ENCODE measurements around the gene RAB9A.
A peak's percentile ranks its signal among the peaks of the same experiment; 100 is the strongest.
"Not testable (repeated sequence)": the region's sequence is repeated elsewhere in the genome, so short reads cannot be mapped to it uniquely, and the experiment has no call there.

The RAB9A gene, protein sequence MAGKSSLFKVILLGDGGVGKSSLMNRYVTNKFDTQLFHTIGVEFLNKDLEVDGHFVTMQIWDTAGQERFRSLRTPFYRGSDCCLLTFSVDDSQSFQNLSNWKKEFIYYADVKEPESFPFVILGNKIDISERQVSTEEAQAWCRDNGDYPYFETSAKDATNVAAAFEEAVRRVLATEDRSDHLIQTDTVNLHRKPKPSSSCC

DNA sequence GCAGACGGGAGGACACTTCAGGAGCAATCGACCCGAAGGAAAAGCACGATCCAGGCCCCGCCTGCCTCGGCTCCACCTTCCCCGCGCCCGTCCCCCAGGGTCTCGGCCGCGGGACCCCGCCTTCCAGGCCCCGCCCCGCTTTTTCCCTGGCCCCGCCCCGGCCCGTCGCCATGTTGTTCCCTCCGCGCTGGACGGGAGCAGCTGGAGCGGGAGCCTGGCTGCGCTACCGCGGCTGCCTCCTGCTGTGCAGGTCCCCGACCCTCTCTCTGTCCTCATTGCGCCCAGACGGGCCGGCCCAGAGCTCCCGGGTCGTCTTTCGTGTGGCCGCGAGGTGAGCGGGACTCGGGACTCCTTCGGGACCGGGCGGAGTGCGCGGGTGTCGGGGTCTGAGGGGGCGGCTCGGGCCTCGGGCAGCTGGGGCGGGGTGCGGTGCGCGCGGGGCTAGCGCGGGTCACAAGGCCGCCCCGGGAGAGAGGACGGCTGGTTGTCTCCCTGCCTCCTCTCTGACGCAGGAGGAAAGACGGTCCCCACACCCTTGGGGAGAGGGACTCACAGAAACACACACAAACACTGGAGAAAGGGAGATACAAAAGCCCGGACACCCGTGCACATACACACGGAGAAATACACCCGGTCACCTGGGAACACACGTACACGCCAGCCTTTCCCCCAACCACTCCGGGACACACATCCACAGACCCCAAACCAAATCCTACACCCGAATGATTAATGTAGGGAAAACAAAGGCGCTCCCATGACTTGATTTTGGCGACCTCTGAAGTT, at the start of gene RAB9A:
Gene RAB9A (plus strand): TSS at position 171 of the 783 bp plus-strand sequence. CDS start 19,619 bp downstream, outside the sequence.
- Mint-ChIP-seq H3K27ac (peak within 1 kb of the TSS; percentile 100), H3K4me3 (peak within 1 kb of the TSS; percentile 90 to 93), H3K4me1 (peaks cover 69% of the 10 kb centered on the region), H3K27me3 (no peaks in the 10 kb centered on the region), H3K9me3 (no peaks in the 10 kb centered on the region)
- ATAC-seq (peak; percentile 83), DNase-seq (peak; percentile 75 to 81)

DNA sequence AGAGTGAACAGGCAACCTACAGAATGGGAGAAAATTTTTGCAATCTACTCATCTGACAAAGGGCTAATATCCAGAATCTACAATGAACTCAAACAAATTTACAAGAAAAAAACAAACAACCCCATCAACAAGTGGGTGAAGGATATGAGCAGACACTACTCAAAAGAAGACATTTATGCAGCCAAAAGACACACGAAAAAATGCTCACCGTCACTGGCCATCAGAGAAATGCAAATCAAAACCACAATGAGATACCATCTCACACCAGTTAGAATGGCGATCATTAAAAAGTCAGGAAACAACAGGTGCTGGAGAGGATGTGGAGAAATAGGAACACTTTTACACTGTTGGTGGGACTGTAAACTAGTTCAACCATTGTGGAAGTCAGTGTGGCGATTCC, 47.2 kb upstream of the RAB9A start:
- H3K4me1 Mint-ChIP-seq, H3K27me3 Mint-ChIP-seq, H3K27ac Mint-ChIP-seq, H3K9me3 Mint-ChIP-seq, DNase-seq, H3K4me3 Mint-ChIP-seq, ATAC-seq: not testable (repeated sequence)

DNA sequence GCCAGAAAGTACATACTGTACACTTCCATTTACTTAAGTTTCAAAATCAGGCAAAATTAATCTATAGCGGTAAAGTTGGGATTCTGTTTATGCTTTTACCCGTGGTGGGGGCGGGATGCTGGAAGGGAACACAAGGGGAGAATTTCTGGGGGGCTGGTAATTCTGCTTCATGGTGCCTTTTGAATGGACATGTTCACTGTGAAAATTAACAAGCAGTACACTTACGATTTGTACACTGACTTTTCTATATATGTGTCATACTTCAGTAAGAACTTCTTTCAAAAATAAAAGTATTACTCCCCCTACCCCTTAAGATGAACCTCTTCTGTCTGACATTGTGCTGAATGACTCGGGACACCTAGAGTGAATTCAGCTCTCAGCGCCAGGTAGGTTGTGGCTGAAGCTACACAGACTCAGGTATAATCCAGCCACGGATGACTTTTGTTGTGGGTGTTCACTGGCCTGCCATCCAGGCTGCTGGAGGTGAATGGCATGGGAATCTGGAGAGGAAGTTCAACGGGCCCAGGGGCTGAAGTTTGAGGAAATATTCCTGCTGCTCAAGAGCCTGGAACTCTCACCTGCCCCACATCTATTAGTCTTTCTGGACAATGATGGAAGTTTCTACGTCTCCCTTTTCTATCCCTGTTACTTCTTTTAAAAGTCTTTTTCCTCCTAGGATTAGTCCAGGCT, 43.3 kb upstream of the RAB9A start:
- Mint-ChIP-seq H3K9me3 (no peaks in the 10 kb centered on the region), H3K4me1 (peaks cover 21% of the 10 kb centered on the region), H3K4me3 (no peak overlapping the region), H3K27me3 (no peaks in the 10 kb centered on the region), H3K27ac (peak overlapping the region in 1 of 2 donors; percentile 90)
- no peak for ATAC-seq
- no peak for DNase-seq

DNA sequence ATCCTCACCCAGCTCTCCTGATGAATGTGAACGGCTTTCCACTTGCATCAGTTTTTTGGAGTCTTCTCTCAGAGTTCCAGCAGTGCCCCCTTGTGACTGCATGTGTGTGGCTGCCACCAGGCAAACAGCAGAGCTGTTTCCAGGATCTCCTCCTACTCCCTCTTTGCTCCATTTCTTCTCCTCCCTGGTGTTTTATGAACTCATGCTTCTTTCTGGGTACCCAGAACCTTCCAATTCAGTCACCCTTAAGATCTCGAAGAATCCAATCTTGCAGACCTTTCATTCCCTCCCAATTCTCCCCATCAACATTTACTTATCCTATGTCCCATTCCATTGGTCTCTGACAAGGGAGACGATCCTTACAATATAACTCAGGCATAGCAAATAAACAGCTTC, 42.8 kb upstream of the RAB9A start:
- no peak for ATAC-seq
- Mint-ChIP-seq H3K27ac (peak overlapping the region in 1 of 2 donors; percentile 90), H3K9me3 (no peaks in the 10 kb centered on the region)

DNA sequence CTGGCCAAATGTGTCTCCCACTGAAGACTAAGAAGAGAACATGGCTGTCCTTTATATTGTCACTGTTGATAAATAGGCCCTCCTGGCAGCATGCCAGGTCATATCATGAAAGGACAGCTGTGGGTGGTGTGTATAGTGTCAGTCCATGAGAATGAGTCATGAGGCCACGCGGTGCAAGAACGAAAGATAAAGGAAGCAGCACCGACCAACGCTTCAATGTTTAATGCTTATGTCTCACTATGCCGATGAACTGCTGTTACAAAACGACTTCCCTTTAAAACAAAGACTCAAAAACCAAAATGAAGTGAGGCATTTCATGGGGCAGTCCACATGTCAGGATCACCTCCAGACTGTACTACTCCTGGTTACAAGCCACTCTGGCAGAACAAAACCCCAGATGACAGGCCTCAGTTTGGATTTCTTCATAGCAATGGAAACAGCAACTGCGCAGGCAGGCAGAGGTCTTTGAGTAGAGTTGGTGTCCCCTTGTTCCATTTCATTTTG, 41.2 kb upstream of the RAB9A start:
- peak; percentile 53 to 72 for DNase-seq
- no peaks in the 10 kb centered on the region for H3K9me3 Mint-ChIP-seq
- peak; percentile 93 for ATAC-seq
- peak overlapping the region; percentile 12 to 41 for H3K4me3 Mint-ChIP-seq
- H3K27ac Mint-ChIP-seq: peak overlapping the region; percentile 74 to 84
- peaks cover 26% of the 10 kb centered on the region for H3K4me1 Mint-ChIP-seq
- no peaks in the 10 kb centered on the region for H3K27me3 Mint-ChIP-seq

More for the DNA sequence above, 42.8 kb upstream of the RAB9A start:
- peak in 1 of 2 donors; percentile 42 for DNase-seq
- H3K4me3 Mint-ChIP-seq: no peak overlapping the region
- H3K27me3 Mint-ChIP-seq: no peaks in the 10 kb centered on the region
- H3K4me1 Mint-ChIP-seq: peaks cover 21% of the 10 kb centered on the region

DNA sequence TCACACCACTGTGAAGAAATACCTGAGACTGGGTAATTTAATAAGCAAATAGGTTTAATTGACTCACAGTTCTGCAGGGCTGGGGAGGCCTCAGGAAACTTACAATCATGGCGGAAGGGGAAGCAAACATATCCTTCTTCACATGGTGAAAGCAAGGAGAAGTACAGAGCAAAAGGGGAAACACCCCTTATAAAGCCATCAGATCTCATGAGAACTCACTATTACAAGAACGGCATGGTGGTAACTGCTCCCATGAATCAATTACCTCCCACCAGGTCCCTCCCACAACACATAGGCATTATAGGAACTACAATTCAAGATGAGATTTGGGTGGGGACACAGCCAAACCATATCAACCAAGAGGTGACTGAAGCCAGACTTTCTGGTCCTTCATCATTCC, 40.6 kb upstream of the RAB9A start:
- not testable (repeated sequence) for H3K27me3 Mint-ChIP-seq, H3K9me3 Mint-ChIP-seq, H3K4me3 Mint-ChIP-seq, H3K27ac Mint-ChIP-seq, DNase-seq, ATAC-seq
- H3K4me1 Mint-ChIP-seq: peaks cover 26% of the 10 kb centered on the region

DNA sequence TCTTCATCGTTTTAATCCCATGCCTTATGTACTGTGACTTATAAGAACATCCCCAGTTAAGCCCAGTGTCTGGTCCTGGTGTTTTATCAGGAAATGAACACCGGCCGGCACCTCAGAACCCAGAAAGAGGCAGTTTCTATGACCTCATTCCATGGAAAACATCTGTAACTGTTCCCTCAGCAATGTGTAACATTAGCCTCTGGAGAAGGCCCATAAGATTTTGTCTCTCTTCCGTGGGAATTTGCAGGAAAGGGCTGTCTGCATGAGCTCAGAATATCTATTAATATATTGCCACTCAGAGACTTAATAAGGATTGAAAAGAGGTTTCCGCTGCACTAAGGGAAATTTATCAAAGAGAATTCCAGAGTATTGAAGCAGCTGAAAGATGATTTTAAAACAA, 39.1 kb upstream of the RAB9A start:
- no peaks in the 10 kb centered on the region for H3K9me3 Mint-ChIP-seq
- DNase-seq (no peak), ATAC-seq (no peak)
- H3K27me3 Mint-ChIP-seq: no peaks in the 10 kb centered on the region
- peaks cover 30% of the 10 kb centered on the region for H3K4me1 Mint-ChIP-seq
- H3K27ac Mint-ChIP-seq: no peak overlapping the region
- no peak overlapping the region for H3K4me3 Mint-ChIP-seq

DNA sequence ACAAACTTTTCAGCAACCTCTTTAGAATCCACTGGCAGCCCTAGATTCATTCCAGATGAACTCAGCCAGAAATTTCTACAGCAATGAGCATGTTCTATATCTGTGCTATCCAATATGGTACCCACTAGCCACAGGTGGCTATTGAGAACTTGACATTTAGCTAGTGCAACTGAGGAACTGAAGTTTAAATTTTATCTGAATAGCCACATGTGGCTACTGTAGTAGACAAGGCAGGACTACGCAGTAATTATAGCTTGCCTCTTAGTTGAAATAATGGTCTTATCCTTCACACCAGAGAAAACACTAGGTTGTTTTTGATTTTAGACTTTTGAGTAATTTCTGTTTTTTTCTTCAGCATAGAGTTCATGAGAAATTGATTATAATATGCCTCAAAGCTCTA, 38.6 kb upstream of the RAB9A start:
- H3K27me3 Mint-ChIP-seq: no peaks in the 10 kb centered on the region
- H3K27ac Mint-ChIP-seq: no peak overlapping the region
- no peaks in the 10 kb centered on the region for H3K9me3 Mint-ChIP-seq
- H3K4me3 Mint-ChIP-seq: no peak overlapping the region
- H3K4me1 Mint-ChIP-seq: peaks cover 35% of the 10 kb centered on the region
- ATAC-seq (no peak), DNase-seq (no peak)

DNA sequence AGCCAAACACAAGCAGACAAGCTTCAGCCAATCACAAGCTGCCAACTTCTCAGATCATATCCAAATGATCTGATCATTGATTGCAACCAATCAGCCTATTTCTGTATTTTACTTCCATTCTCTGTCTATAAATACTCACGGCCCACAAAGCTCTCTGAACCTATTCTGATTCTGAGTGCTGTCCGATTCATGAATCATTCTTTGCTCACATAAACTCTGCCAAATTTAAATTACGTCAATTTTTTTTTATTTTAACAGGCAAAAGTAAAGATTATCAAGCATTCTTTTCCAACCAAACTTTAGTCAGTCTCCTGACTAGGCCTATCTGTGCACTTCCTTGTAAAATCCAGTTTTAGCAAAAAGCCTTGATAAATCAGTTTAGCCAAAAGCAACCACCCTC, 37.8 kb upstream of the RAB9A start:
- ATAC-seq: no peak
- DNase-seq: no peak
- no peaks in the 10 kb centered on the region for H3K27me3 Mint-ChIP-seq
- H3K4me3 Mint-ChIP-seq: no peak overlapping the region
- H3K9me3 Mint-ChIP-seq: no peaks in the 10 kb centered on the region
- no peak overlapping the region for H3K27ac Mint-ChIP-seq
- peaks cover 36% of the 10 kb centered on the region for H3K4me1 Mint-ChIP-seq

DNA sequence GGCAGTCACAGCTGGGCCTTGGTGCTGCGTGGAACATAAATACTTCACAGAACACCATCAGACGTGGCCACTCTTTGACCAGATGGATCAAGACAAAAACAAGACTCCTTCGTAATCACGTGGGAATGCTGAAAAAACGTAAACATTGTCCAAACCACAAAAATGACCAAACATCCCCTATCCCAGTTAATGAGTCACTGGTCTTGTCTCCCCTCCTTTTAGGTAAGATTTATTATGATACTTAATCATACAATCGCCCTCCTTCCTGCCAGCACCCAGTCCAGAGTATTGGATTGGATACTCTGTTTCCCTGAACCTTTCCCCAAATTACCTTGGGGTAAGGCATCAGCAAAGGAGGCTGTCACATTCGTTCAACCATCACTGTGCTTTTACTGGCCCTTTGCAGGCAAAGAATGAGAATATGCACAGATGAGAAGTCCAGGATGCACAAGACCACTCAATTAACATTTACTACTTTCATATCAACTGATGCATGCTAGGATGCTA, 36.6 kb upstream of the RAB9A start:
- ATAC-seq: no peak
- Mint-ChIP-seq H3K9me3 (no peaks in the 10 kb centered on the region), H3K4me3 (peak overlapping the region; percentile 76 to 82), H3K27ac (peak overlapping the region in 1 of 2 donors; percentile 25), H3K27me3 (no peaks in the 10 kb centered on the region), H3K4me1 (peaks cover 25% of the 10 kb centered on the region)
- no peak for DNase-seq

DNA sequence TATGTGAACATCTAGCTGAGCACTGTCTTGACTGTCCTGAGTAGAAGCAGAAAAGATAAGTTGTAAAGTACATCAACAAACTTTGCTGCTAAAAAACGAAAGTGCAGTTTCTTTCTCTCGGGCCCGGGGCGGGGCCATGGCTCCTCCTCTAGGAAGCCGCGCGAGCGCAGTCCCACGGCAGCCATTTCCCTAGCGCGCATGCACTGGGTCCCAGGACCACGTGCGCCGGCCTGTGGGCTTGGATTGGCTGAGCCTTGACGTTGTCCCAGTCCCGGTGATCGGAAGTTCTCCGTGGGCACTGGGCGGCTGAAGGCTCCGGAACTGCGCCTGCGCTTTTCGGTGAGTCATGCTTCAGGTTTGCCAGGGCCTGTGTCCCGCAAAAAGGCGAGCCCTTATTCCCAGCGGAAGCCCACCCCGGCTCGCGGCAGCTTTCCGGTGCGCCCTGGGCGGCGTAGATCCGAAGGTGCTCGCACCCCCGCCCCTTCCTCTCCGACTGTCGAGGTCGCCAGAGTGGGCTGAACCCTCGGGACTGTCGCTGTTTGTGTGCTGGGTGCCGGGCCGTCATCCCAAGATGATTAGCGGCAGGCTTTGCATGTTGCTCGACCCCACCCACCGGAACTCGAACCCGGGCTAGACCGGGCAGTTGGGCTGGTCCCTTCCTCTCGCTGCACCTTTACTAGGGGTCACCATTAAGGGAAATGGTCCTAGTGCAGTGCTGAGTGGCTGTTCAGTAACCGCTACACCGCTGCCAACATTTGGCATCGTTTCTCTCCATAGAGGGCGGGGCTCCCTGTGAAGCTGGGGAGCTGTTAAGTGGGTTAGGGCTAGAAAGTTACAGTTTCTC, 35.9 kb upstream of the RAB9A start, which contains the start of gene TCEANC:
Gene TCEANC (plus strand): TSS at position 292 of the 844 bp plus-strand sequence. CDS start 9,368 bp downstream, outside the sequence.
- H3K27me3 Mint-ChIP-seq: no peaks in the 10 kb centered on the region
- H3K4me1 Mint-ChIP-seq: peaks cover 18% of the 10 kb centered on the region
- ATAC-seq: peak; percentile 94

DNA sequence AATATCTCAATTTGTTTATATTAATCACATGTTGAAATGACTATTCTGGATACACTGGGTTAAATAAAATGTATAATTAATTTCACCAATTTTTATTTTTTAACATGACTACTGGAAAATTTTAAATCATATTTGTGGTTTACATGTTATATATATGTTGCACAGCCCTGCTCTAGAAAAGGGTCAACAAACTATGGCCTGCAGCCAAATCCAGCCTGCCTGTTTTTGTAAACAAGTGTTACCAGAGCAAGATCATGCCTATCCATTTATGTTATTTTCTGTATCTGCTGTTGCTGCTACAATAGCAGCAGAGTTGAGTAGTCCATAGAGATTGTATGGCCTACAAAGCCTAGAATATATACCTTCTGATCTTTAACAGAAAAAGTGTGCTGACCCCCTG, 34.8 kb upstream of the RAB9A start:
- Mint-ChIP-seq H3K4me1 (peaks cover 27% of the 10 kb centered on the region), H3K9me3 (no peaks in the 10 kb centered on the region), H3K27ac (no peak overlapping the region), H3K4me3 (peak overlapping the region in 1 of 2 donors; percentile 76), H3K27me3 (no peaks in the 10 kb centered on the region)
- ATAC-seq: no peak
- no peak for DNase-seq

More for the DNA sequence above, 35.9 kb upstream of the RAB9A start, which contains the start of gene TCEANC:
- Mint-ChIP-seq H3K9me3 (no peaks in the 10 kb centered on the region), H3K27ac (peak within 1 kb of the TSS; percentile 81 to 93), H3K4me3 (peak within 1 kb of the TSS; percentile 76 to 82)
- peak; percentile 86 to 95 for DNase-seq

DNA sequence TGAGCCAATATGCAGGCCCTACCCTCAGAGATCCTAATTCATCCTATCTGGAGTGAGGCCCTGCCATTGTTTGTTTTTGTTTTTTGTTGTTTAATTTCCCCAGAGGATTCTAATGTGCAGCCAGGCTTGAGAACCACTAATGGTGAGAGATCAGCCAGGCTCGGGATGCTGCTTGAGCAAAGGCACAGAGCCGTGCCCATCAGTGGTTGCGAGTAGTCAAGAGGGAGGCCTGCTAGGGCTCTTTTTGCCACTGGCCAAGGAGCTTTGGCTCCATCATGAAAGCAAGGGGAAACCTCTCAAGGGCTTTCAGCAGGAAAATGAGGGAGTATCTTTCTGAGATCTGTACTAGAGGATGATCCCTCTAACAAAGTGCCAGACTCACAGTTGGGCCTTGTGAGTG, 33.3 kb upstream of the RAB9A start:
- Mint-ChIP-seq H3K9me3 (no peaks in the 10 kb centered on the region), H3K4me3 (no peak overlapping the region), H3K27ac (peak overlapping the region in 1 of 2 donors; percentile 80), H3K4me1 (peaks cover 28% of the 10 kb centered on the region), H3K27me3 (no peaks in the 10 kb centered on the region)
- DNase-seq: no peak
- no peak for ATAC-seq

DNA sequence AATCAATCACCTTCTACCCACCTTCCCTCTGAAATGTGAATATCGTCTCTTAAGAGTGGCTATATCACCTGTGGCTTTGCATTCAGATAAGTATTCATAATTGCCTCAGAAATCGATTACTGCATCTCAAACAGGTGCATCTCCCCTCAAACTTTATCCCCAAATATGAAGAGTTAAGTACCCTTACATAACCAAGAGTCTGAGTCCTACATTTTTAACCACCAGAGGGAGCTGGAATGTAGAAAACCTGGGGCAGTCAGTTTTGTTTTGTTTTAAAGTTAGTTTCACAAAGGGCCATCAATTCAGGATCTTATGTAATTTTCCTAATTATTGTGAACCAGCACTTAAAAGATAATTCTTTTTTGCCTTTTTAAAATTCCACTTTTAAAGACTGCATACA, 30.3 kb upstream of the RAB9A start:
- no peaks in the 10 kb centered on the region for H3K9me3 Mint-ChIP-seq
- H3K4me3 Mint-ChIP-seq: no peak overlapping the region
- no peaks in the 10 kb centered on the region for H3K27me3 Mint-ChIP-seq
- H3K4me1 Mint-ChIP-seq: peaks cover 33% of the 10 kb centered on the region
- no peak for ATAC-seq
- no peak for DNase-seq
- peak overlapping the region in 1 of 2 donors; percentile 76 for H3K27ac Mint-ChIP-seq

DNA sequence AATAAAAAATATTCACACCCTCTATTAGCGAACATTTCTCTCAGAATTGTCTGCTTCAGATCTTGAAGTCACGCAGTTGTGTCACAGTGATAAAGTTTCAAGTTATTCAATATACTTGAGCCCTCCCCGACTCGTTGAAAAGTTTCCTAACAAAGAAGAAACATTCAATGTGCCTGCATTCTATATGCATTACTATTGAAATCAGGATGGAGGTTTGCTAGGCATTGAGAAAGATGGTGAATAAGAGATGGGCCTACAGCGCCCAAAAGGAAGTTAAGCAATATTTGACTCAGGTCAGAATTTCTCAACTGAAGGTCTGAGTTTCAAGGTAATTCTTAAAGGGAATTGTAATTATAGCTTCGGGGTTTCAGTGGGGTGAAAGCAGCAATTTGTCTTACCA, 29.9 kb upstream of the RAB9A start:
- ATAC-seq (no peak), DNase-seq (no peak)
- Mint-ChIP-seq H3K27ac (no peak overlapping the region), H3K27me3 (no peaks in the 10 kb centered on the region), H3K4me1 (peaks cover 33% of the 10 kb centered on the region), H3K9me3 (no peaks in the 10 kb centered on the region), H3K4me3 (no peak overlapping the region)

Data from stimulated activated naive CD8-positive, alpha-beta T cell treated with anti-CD3 and anti-CD28 coated beads, Interleukin-15, amount 100 ng/mL, for 72 hours (primary cell).